Activated CD4-positive, alpha-beta memory T cell treated with anti-CD3 and anti-CD28 coated beads, Interleukin-2, amount 10 ng/mL, durations not matched to agents 7 days and 5 days (primary cell): Measurements from ENCODE around the gene DDX41. TPM values are rescaled to one million over a fixed set of nuclear protein-coding genes. Genes with fewer than 3 reads are reported as not detected.
"Not testable (repeated sequence)": the region's sequence is repeated elsewhere in the genome, so short reads cannot be mapped to it uniquely, and the experiment has no call there.

ENCODE experiments used
- CTCF ChIA-PET: fragments of 350-600 bp; sonication (Branson Sonifier 250); formaldehyde crosslinking; loops from one replicate; lab custom pipeline; 2021; ENCODE audit warnings: antibody characterized with exemption, inconsistent platforms; lab: Charles Lee
- POLR2A ChIA-PET: fragments of 350-600 bp; sonication (Branson Sonifier 250); formaldehyde crosslinking; loops from one replicate; lab custom pipeline; 2021; ENCODE audit warnings: antibody characterized with exemption; lab: Charles Lee
- DNase-seq: peaks from one replicate; pipeline ENCODE4 v3.0.0-alpha.2; 2020
- H3K27ac Mint-ChIP-seq: one replicate; pipeline ENCODE4 v1.8.0; 2021; ENCODE audit warnings: mild to moderate bottlenecking, mixed read lengths
- H3K27me3 Mint-ChIP-seq: one replicate; pipeline ENCODE4 v1.8.0; 2021; ENCODE audit warnings: mixed read lengths
- H3K36me3 Mint-ChIP-seq: one replicate; pipeline ENCODE4 v1.8.0; 2021; ENCODE audit warnings: low read depth, mixed read lengths
- H3K4me1 Mint-ChIP-seq: one replicate; pipeline ENCODE4 v1.8.0; 2021; ENCODE audit warnings: mixed read lengths
- H3K4me3 Mint-ChIP-seq: one replicate; pipeline ENCODE4 v1.8.0; 2021; ENCODE audit warnings: mild to moderate bottlenecking, mixed read lengths
- H3K9me3 Mint-ChIP-seq: one replicate; pipeline ENCODE4 v1.8.0; 2021; ENCODE audit warnings: mixed read lengths
- total RNA-seq, 2 experiments: library from RNA; stranded (reverse); gene quantifications; one replicate each; pipeline ENCODE4 v1.2.3, GENCODE V29; 2021

DDX41 gene
- total RNA-seq, 2 experiments from 2014 or later: 105 to 107 TPM

- no peaks in the 10 kb centered on the region for H3K9me3 Mint-ChIP-seq
- H3K4me3 Mint-ChIP-seq: no peak overlapping the region
- H3K4me1 Mint-ChIP-seq: peaks cover 44% of the 10 kb centered on the region
- DNase-seq: no peak
- CTCF ChIA-PET: interaction anchor here (1.0 to 3.5 kb wide), 5 partner anchors 14 to 182 kb away, joined by 3 to 22 read pairs (median 9); no protein-coding TSS in a partner anchor
- peaks cover 38% of the 10 kb centered on the region for H3K36me3 Mint-ChIP-seq
- H3K27me3 Mint-ChIP-seq: no peaks in the 10 kb centered on the region
- POLR2A ChIA-PET: interaction anchor here (0.7 to 1.4 kb wide), 4 partner anchors 18 to 180 kb away, joined by 3 to 5 read pairs (median 4); partner anchors contain the start of gene MXD3
- H3K27ac Mint-ChIP-seq: no peak overlapping the region
Measured at GRCh38 chr5:177491983-177492746, 24.6 kb downstream of the DDX41 start.

- H3K4me3 Mint-ChIP-seq: no peak overlapping the region
- peaks cover 40% of the 10 kb centered on the region for H3K36me3 Mint-ChIP-seq
- no peak overlapping the region for H3K27ac Mint-ChIP-seq
- H3K27me3 Mint-ChIP-seq: no peaks in the 10 kb centered on the region
- CTCF ChIA-PET: no interaction called here
- POLR2A ChIA-PET: no interaction called here
- no peaks in the 10 kb centered on the region for H3K9me3 Mint-ChIP-seq
- H3K4me1 Mint-ChIP-seq: peaks cover 44% of the 10 kb centered on the region
- peak; percentile 43 for DNase-seq
Measured at GRCh38 chr5:177491429-177491945, 25.3 kb downstream of the DDX41 start.

- DNase-seq: no peak
- Mint-ChIP-seq H3K4me1 (peaks cover 39% of the 10 kb centered on the region), H3K36me3 (peaks cover 43% of the 10 kb centered on the region), H3K4me3 (no peak overlapping the region), H3K27me3 (no peaks in the 10 kb centered on the region), H3K27ac (no peak overlapping the region), H3K9me3 (no peaks in the 10 kb centered on the region)
- POLR2A ChIA-PET: no interaction called here
- CTCF ChIA-PET: interaction anchor here (1.2 kb wide), 1 partner anchor 33 kb away, joined by 4 read pairs; no protein-coding TSS in a partner anchor
Measured at GRCh38 chr5:177490992-177491391, 25.8 kb downstream of the DDX41 start.

GRCh38 chr5:177490311-177490991 is 26.3 kb downstream of the DDX41 start:
- CTCF ChIA-PET: interaction anchor here (0.7 to 1.2 kb wide), 4 partner anchors 27 to 110 kb away, joined by 3 to 4 read pairs (median 4); no protein-coding TSS in a partner anchor
- no peaks in the 10 kb centered on the region for H3K27me3 Mint-ChIP-seq
- no peak overlapping the region for H3K4me3 Mint-ChIP-seq
- DNase-seq: no peak
- H3K27ac Mint-ChIP-seq: no peak overlapping the region
- H3K9me3 Mint-ChIP-seq: no peaks in the 10 kb centered on the region
- POLR2A ChIA-PET: interaction anchor here (1.2 kb wide), 1 partner anchor 18 kb away, joined by 5 read pairs; no protein-coding TSS in a partner anchor
- peaks cover 43% of the 10 kb centered on the region for H3K36me3 Mint-ChIP-seq
- H3K4me1 Mint-ChIP-seq: peaks cover 34% of the 10 kb centered on the region

- no peak overlapping the region for H3K27ac Mint-ChIP-seq
- no peaks in the 10 kb centered on the region for H3K9me3 Mint-ChIP-seq
- CTCF ChIA-PET: interaction anchor here (1.1 to 1.6 kb wide), 5 partner anchors 9 to 586 kb away, joined by 3 to 5 read pairs (median 3); partner anchors contain the start of gene PDLIM7
- POLR2A ChIA-PET: interaction anchor here (1.2 kb wide), 1 partner anchor 17 kb away, joined by 5 read pairs; no protein-coding TSS in a partner anchor
- H3K27me3 Mint-ChIP-seq: no peaks in the 10 kb centered on the region
- DNase-seq: no peak
- peaks cover 24% of the 10 kb centered on the region for H3K4me1 Mint-ChIP-seq
- H3K4me3 Mint-ChIP-seq: no peak overlapping the region
- peaks cover 49% of the 10 kb centered on the region for H3K36me3 Mint-ChIP-seq
Measured at GRCh38 chr5:177489119-177489716, 27.5 kb downstream of the DDX41 start.

- no peak overlapping the region for H3K4me3 Mint-ChIP-seq
- POLR2A ChIA-PET: no interaction called here
Measured at GRCh38 chr5:177487975-177488374, 28.8 kb downstream of the DDX41 start.

GRCh38 chr5:177487144-177487543 is 29.6 kb downstream of the DDX41 start:
- POLR2A ChIA-PET: no interaction called here
- Mint-ChIP-seq H3K27ac (no peak overlapping the region), H3K27me3 (no peaks in the 10 kb centered on the region)

More at GRCh38 chr5:177487975-177488374, 28.8 kb downstream of the DDX41 start:
- Mint-ChIP-seq H3K36me3 (peaks cover 44% of the 10 kb centered on the region), H3K27me3 (no peaks in the 10 kb centered on the region), H3K9me3 (no peaks in the 10 kb centered on the region), H3K27ac (no peak overlapping the region), H3K4me1 (peaks cover 12% of the 10 kb centered on the region)
- CTCF ChIA-PET: interaction anchor here (0.6 to 1.6 kb wide), 5 partner anchors 10 to 587 kb away, joined by 3 to 5 read pairs (median 3); partner anchors contain the start of gene PDLIM7
- no peak for DNase-seq

GRCh38 chr5:177486256-177486655 is 30.5 kb downstream of the DDX41 start:
- H3K9me3 Mint-ChIP-seq: no peaks in the 10 kb centered on the region
- peaks cover 7% of the 10 kb centered on the region for H3K4me1 Mint-ChIP-seq
- H3K27ac Mint-ChIP-seq: no peak overlapping the region
- ChIA-PET CTCF (interaction anchor here (1.2 kb wide), 1 partner anchor 22 kb away, joined by 3 read pairs; no protein-coding TSS in a partner anchor), POLR2A (no interaction called here)
- no peaks in the 10 kb centered on the region for H3K27me3 Mint-ChIP-seq
- H3K36me3 Mint-ChIP-seq: peaks cover 37% of the 10 kb centered on the region
- no peak overlapping the region for H3K4me3 Mint-ChIP-seq
- DNase-seq: no peak

More at GRCh38 chr5:177487144-177487543, 29.6 kb downstream of the DDX41 start:
- H3K9me3 Mint-ChIP-seq: no peaks in the 10 kb centered on the region
- H3K4me3 Mint-ChIP-seq: no peak overlapping the region
- CTCF ChIA-PET: interaction anchor here (0.7 to 1.2 kb wide), 2 partner anchors 23 to 30 kb away, joined by 3 read pairs; no protein-coding TSS in a partner anchor
- H3K36me3 Mint-ChIP-seq: peaks cover 39% of the 10 kb centered on the region
- peaks cover 7% of the 10 kb centered on the region for H3K4me1 Mint-ChIP-seq
- no peak for DNase-seq

- H3K27me3 Mint-ChIP-seq, H3K4me3 Mint-ChIP-seq, DNase-seq, H3K4me1 Mint-ChIP-seq, CTCF ChIA-PET, H3K27ac Mint-ChIP-seq, H3K9me3 Mint-ChIP-seq: not testable (repeated sequence)
- POLR2A ChIA-PET: interaction anchor here (0.8 kb wide), 1 partner anchor 108 kb away, joined by 3 read pairs; no protein-coding TSS in a partner anchor
- H3K36me3 Mint-ChIP-seq: peaks cover 32% of the 10 kb centered on the region
Measured at GRCh38 chr5:177485753-177486152, 31.0 kb downstream of the DDX41 start.

- POLR2A ChIA-PET: interaction anchor here (0.8 kb wide), 1 partner anchor 107 kb away, joined by 3 read pairs; no protein-coding TSS in a partner anchor
- H3K27ac Mint-ChIP-seq: no peak overlapping the region
Measured at GRCh38 chr5:177484902-177485549, 31.7 kb downstream of the DDX41 start.

GRCh38 chr5:177483994-177484901 is 32.5 kb downstream of the DDX41 start:
- no peak for DNase-seq
- peaks cover 26% of the 10 kb centered on the region for H3K36me3 Mint-ChIP-seq
- no peak overlapping the region for H3K27ac Mint-ChIP-seq
- no peaks in the 10 kb centered on the region for H3K27me3 Mint-ChIP-seq
- CTCF ChIA-PET: no interaction called here
- H3K9me3 Mint-ChIP-seq: no peaks in the 10 kb centered on the region
- H3K4me3 Mint-ChIP-seq: no peak overlapping the region
- POLR2A ChIA-PET: no interaction called here
- peaks cover 9% of the 10 kb centered on the region for H3K4me1 Mint-ChIP-seq

More at GRCh38 chr5:177484902-177485549, 31.7 kb downstream of the DDX41 start:
- Mint-ChIP-seq H3K4me3 (no peak overlapping the region), H3K36me3 (peaks cover 25% of the 10 kb centered on the region), H3K9me3 (no peaks in the 10 kb centered on the region), H3K4me1 (peaks cover 1% of the 10 kb centered on the region), H3K27me3 (no peaks in the 10 kb centered on the region)
- CTCF ChIA-PET: no interaction called here
- DNase-seq: no peak
